GM23338 (cell line): ENCODE data around the gene SNN.

Experiments used
- CREB1 ChIP-seq: fragments of 250-450 bp; sonication (Bioruptor Pico); IDR thresholded peaks from 2 replicates; pipeline ENCODE4 v1.5.0; 2020; ENCODE audit warnings: low read depth, mild to moderate bottlenecking, moderate library complexity
- CTCF ChIP-seq, 2 experiments: fragments of 200-600 bp in 1 of 2; sonication (generic) in 1 of 2; conservative IDR thresholded peaks; 2 replicates each; pipeline versions ENCODE4 v1.5.1 to v1.6.1; 2016 to 2017; ENCODE audit warnings: antibody characterized with exemption in 2 of 2, low read depth in 2 of 2, mild to moderate bottlenecking in 2 of 2, moderate library complexity in 1 of 2
- EZH2 ChIP-seq: fragments of 200-600 bp; sonication (generic); IDR thresholded peaks from one replicate; pipeline ENCODE4 v1.8.0; 2017; ENCODE audit warnings: antibody characterized with exemption, mild to moderate bottlenecking, low read depth; ENCODE audit not compliant: unreplicated experiment
- EZH2phosphoT487 ChIP-seq: fragments of 200-600 bp; sonication (generic); IDR thresholded peaks from one replicate; pipeline ENCODE4 v1.8.1; 2018; ENCODE audit warnings: antibody characterized with exemption; ENCODE audit not compliant: unreplicated experiment
- JUNB ChIP-seq: IDR thresholded peaks from one replicate; pipeline ENCODE4 v1.6.1; 2016; ENCODE audit warnings: antibody characterized with exemption; ENCODE audit not compliant: unreplicated experiment
- NANOG ChIP-seq: IDR thresholded peaks from 2 replicates; pipeline ENCODE4 v1.6.1; 2016; ENCODE audit warnings: antibody characterized with exemption, borderline replicate concordance
- POLR2AphosphoS5 ChIP-seq: IDR thresholded peaks from 2 replicates; pipeline ENCODE4 v1.6.1; 2016; ENCODE audit warnings: antibody characterized with exemption, low read depth
- REST ChIP-seq: IDR thresholded peaks from one replicate; pipeline ENCODE4 v1.6.1; 2018; ENCODE audit warnings: antibody characterized with exemption; ENCODE audit not compliant: unreplicated experiment
- STAT1 ChIP-seq: IDR thresholded peaks from one replicate; pipeline ENCODE4 v1.6.1; 2016; ENCODE audit warnings: antibody characterized with exemption; ENCODE audit not compliant: unreplicated experiment
- ZNF331 ChIP-seq: fragments of 250-450 bp; sonication (Bioruptor Pico); IDR thresholded peaks from 2 replicates; pipeline ENCODE4 v1.5.0; 2020; ENCODE audit warnings: low read depth, mild to moderate bottlenecking, moderate library complexity
- TF ChIP-seq, protein P1 (sequence below): IDR thresholded peaks from 2 replicates; pipeline ENCODE4 v1.6.1; 2016; ENCODE audit warnings: antibody characterized with exemption

GRCh38 chr16:11625769-11626168 lies 42.5 kb upstream of the SNN start:
- TF ChIP-seq CTCF (conservative IDR thresholded peaks at IDR 0.05; ENCODE audit: low read depth in 2 of 2) (no peak), REST (no peak), CREB1 (CRISPR knock-in tag) (no peak), EZH2phosphoT487 (no peak), POLR2AphosphoS5 (no peak), NANOG (no peak), EZH2 (no peak), ZNF331 (no peak), JUNB (no peak), STAT1 (no peak)
- TF ChIP-seq, protein P1, sequence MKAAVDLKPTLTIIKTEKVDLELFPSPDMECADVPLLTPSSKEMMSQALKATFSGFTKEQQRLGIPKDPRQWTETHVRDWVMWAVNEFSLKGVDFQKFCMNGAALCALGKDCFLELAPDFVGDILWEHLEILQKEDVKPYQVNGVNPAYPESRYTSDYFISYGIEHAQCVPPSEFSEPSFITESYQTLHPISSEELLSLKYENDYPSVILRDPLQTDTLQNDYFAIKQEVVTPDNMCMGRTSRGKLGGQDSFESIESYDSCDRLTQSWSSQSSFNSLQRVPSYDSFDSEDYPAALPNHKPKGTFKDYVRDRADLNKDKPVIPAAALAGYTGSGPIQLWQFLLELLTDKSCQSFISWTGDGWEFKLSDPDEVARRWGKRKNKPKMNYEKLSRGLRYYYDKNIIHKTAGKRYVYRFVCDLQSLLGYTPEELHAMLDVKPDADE: no peak
